CD14-positive monocyte (primary cell): ENCODE results near the gene NYAP1. TPM values are rescaled to one million over a fixed set of nuclear protein-coding genes. Genes with fewer than 3 reads are reported as not detected.

Experiments used
- DNase-seq, 3 donors: peaks; one replicate each; pipeline ENCODE4 v3.0.0-alpha.2; 2011 to 2022
- H2AFZ ChIP-seq: 2 replicates; pipeline ENCODE4 v1.6.0; 2012; ENCODE audit warnings: mild to moderate bottlenecking, low read depth, low read length, inconsistent platforms; ENCODE audit not compliant: insufficient read depth, poor library complexity, severe bottlenecking
- H3K27ac ChIP-seq, 2 donors: 1 replicate in 1 of 2; 2 replicates in 1 of 2; pipeline ENCODE4 v1.5.1; 2012 to 2013; ENCODE audit warnings: low read length in 2 of 2, control low read depth in 1 of 2, inconsistent platforms in 1 of 2, low read depth in 1 of 2, mild to moderate bottlenecking in 1 of 2
- H3K27me3 ChIP-seq, 2 donors: one replicate each; pipeline versions ENCODE4 v1.6.0 to v1.6.1; 2011 to 2013; ENCODE audit warnings: low read length in 2 of 2; ENCODE audit not compliant: control insufficient read depth in 2 of 2, insufficient read depth in 2 of 2
- H3K36me3 ChIP-seq, 2 donors: replicated peaks in 1 of 2; 1 replicate in 1 of 2; 2 replicates in 1 of 2; pipeline versions ENCODE4 v1.5.1 to v1.6.1; 2012 to 2013; ENCODE audit warnings: low read length in 2 of 2, control low read depth in 1 of 2, inconsistent platforms in 1 of 2, mild to moderate bottlenecking in 1 of 2; ENCODE audit not compliant: insufficient read depth in 2 of 2, control insufficient read depth in 1 of 2
- H3K4me1 ChIP-seq, 2 donors: 1 replicate in 1 of 2; 2 replicates in 1 of 2; pipeline versions ENCODE4 v1.5.1 to v1.6.1; 2012 to 2013; ENCODE audit warnings: low read length in 2 of 2, control low read depth in 1 of 2, inconsistent platforms in 1 of 2, mild to moderate bottlenecking in 1 of 2, moderate library complexity in 1 of 2; ENCODE audit not compliant: insufficient read depth in 2 of 2, control insufficient read depth in 1 of 2
- H3K4me2 ChIP-seq: replicated peaks from 2 replicates; pipeline ENCODE3; 2012; ENCODE audit warnings: low read length, moderate library complexity, mild to moderate bottlenecking; ENCODE audit not compliant: poor library complexity, severe bottlenecking; ENCODE audit errors: extremely low read depth
- H3K4me3 ChIP-seq, 3 experiments: fragments of 200-600 bp in 1 of 3; sonication (generic) in 1 of 3; replicated peaks in 1 of 3; 1 replicate in 2 of 3; 2 replicates in 1 of 3; pipeline ENCODE4 v1.5.1; 2011 to 2013; ENCODE audit warnings: low read length in 3 of 3, mild to moderate bottlenecking in 3 of 3, control low read depth in 2 of 3, low read depth in 2 of 3, inconsistent platforms in 1 of 3, moderate library complexity in 1 of 3
- H3K79me2 ChIP-seq: 2 replicates; pipeline ENCODE4 v1.6.0; 2012; ENCODE audit warnings: mild to moderate bottlenecking, control low read depth, inconsistent platforms, low read length, moderate library complexity; ENCODE audit not compliant: insufficient read depth
- H3K9ac ChIP-seq: 2 replicates; pipeline ENCODE4 v1.6.0; 2017; ENCODE audit warnings: low read length, mild to moderate bottlenecking; ENCODE audit not compliant: insufficient read depth, poor library complexity, severe bottlenecking
- H3K9me3 ChIP-seq, 2 donors: replicated peaks in 1 of 2; 1 replicate in 1 of 2; 2 replicates in 1 of 2; pipeline versions ENCODE4 v1.5.1 to v1.6.1; 2012 to 2013; ENCODE audit warnings: low read length in 2 of 2, control low read depth in 1 of 2; ENCODE audit not compliant: control insufficient read depth in 1 of 2, insufficient read depth in 1 of 2
- H4K20me1 ChIP-seq: 2 replicates; pipeline ENCODE4 v1.6.0; 2012; ENCODE audit warnings: mild to moderate bottlenecking, low read length, control low read depth, moderate library complexity; ENCODE audit not compliant: insufficient read depth
- H3K27ac Mint-ChIP-seq, 7 donors: one replicate each; pipeline ENCODE4 v1.8.0; 2020; ENCODE audit warnings: mild to moderate bottlenecking in 7 of 7, mixed read lengths in 7 of 7, moderate library complexity in 6 of 7, inconsistent platforms in 2 of 7
- H3K27me3 Mint-ChIP-seq, 3 donors: one replicate each; pipeline ENCODE4 v1.8.0; 2021 to 2022; ENCODE audit warnings: low read depth in 3 of 3, mild to moderate bottlenecking in 3 of 3, mixed read lengths in 3 of 3, moderate library complexity in 3 of 3, inconsistent platforms in 1 of 3
- H3K36me3 Mint-ChIP-seq, 2 donors: one replicate each; pipeline ENCODE4 v1.8.0; 2020; ENCODE audit warnings: mixed read lengths in 2 of 2, inconsistent platforms in 1 of 2, mild to moderate bottlenecking in 1 of 2
- H3K4me1 Mint-ChIP-seq: one replicate; pipeline ENCODE4 v1.8.0; 2020; ENCODE audit warnings: mild to moderate bottlenecking, mixed read lengths
- H3K4me3 Mint-ChIP-seq, 2 donors: one replicate each; pipeline ENCODE4 v1.8.0; 2020; ENCODE audit warnings: mild to moderate bottlenecking in 2 of 2, mixed read lengths in 2 of 2, moderate library complexity in 1 of 2
- H3K9me3 Mint-ChIP-seq, 7 donors: one replicate each; pipeline ENCODE4 v1.8.0; 2020 to 2022; ENCODE audit warnings: mixed read lengths in 7 of 7, mild to moderate bottlenecking in 6 of 7, moderate library complexity in 6 of 7, inconsistent platforms in 2 of 7
- CTCF ChIP-seq: fragments of 200-600 bp; IDR thresholded peaks from one replicate; pipeline ENCODE4 v1.8.0; 2022; ENCODE audit warnings: antibody characterized with exemption, mild to moderate bottlenecking
- WGBS: methylation state at CpG from one replicate; pipeline ENCODE4 v1.1.5; 2013; ENCODE audit warnings: missing lambda C conversion rate; ENCODE audit not compliant: insufficient coverage; 5-methylcytosine and 5-hydroxymethylcytosine counted together
- intact Hi-C, 2 donors: fragments of 100-400 bp; cut with micrococcal nuclease; formaldehyde crosslinking; loops; one replicate each; pipeline versions ENCODE4 v1.15.0 to v1.15.1; 2023
- polyA plus RNA-seq, 3 donors: library from polyadenylated mRNA; depleted of rRNA in 1 of 3; unstranded in 2 of 3; stranded (reverse) in 1 of 3; fragments of 300-500 nt in 2 of 3; fragments of >200 nt in 1 of 3; fragmentation: Illumina TruSeq in 2 of 3; gene quantifications; 1 replicate in 2 of 3; 2 replicates in 1 of 3; pipeline ENCODE4 v1.2.3, GENCODE V29; 2012 to 2021

NYAP1 gene
- polyA plus RNA-seq, 3 donors: not detected

GRCh38 chr7:100490483-100491191 is 6.9 kb downstream of the NYAP1 start:
- Mint-ChIP-seq H3K9me3 (peaks cover 0 to 4% (median 1%) of the 10 kb centered on the region in 7 donors), H3K36me3 (peaks cover 0 to 3% of the 10 kb centered on the region in 2 donors), H3K4me3 (no peak overlapping the region), H3K27ac (no peak overlapping the region), H3K4me1 (peaks cover 9% of the 10 kb centered on the region), H3K27me3 (peaks cover 35 to 54% (median 37%) of the 10 kb centered on the region in 3 donors)
- H2AFZ ChIP-seq: no peak overlapping the region
- 90% methylated on average over 10 of the region's 25 CpGs for WGBS
- H3K27ac ChIP-seq: no peak overlapping the region
- H3K4me3 ChIP-seq: no peak overlapping the region
- H3K9ac ChIP-seq: no peak overlapping the region
- no peak for TF ChIP-seq CTCF
- no peaks in the 10 kb centered on the region for H3K9me3 ChIP-seq
- H3K79me2 ChIP-seq: no peaks in the 10 kb centered on the region
- no peak overlapping the region for H3K4me2 ChIP-seq
- DNase-seq: no peak
- intact Hi-C loops: no loop called here
- H3K36me3 ChIP-seq: no peaks in the 10 kb centered on the region
- H4K20me1 ChIP-seq: no peaks in the 10 kb centered on the region
- peaks cover 5 to 30% of the 10 kb centered on the region in 2 donors for H3K27me3 ChIP-seq
- peaks cover 4 to 13% of the 10 kb centered on the region in 2 donors for H3K4me1 ChIP-seq

- Histone ChIP-seq H3K9ac (no peak overlapping the region), H2AFZ (no peak overlapping the region), H3K4me2 (no peak overlapping the region), H3K79me2 (no peaks in the 10 kb centered on the region), H3K27me3 (peaks cover 5 to 30% of the 10 kb centered on the region in 2 donors), H3K4me3 (no peak overlapping the region), H3K4me1 (peaks cover 4 to 13% of the 10 kb centered on the region in 2 donors), H3K9me3 (no peaks in the 10 kb centered on the region), H4K20me1 (no peaks in the 10 kb centered on the region), H3K27ac (no peak overlapping the region), H3K36me3 (no peaks in the 10 kb centered on the region)
- no peak overlapping the region for H3K27ac Mint-ChIP-seq
- peaks cover 38 to 59% (median 39%) of the 10 kb centered on the region in 3 donors for H3K27me3 Mint-ChIP-seq
- peaks cover 9% of the 10 kb centered on the region for H3K4me1 Mint-ChIP-seq
- no peak overlapping the region for H3K4me3 Mint-ChIP-seq
- peaks cover 0 to 3% of the 10 kb centered on the region in 2 donors for H3K36me3 Mint-ChIP-seq
- H3K9me3 Mint-ChIP-seq: peaks cover 0 to 4% (median 1%) of the 10 kb centered on the region in 7 donors
- WGBS: 97% methylated on average over 4 of the region's 5 CpGs
- intact Hi-C loops: no loop called here
- TF ChIP-seq CTCF: no peak
- DNase-seq: no peak
Observed at GRCh38 chr7:100491192-100491578, 7.5 kb downstream of the NYAP1 start.
